Lower leg skin (tissue), 4 donors: Measurements from ENCODE around the gene CHST12. TPM values are rescaled to one million over a fixed set of nuclear protein-coding genes. Genes with fewer than 3 reads are reported as not detected.

Experiments used
- DNase-seq, 2 donors: peaks; one replicate each; pipeline ENCODE4 v3.0.0-alpha.2; 2019; ENCODE audit warnings: low spot score in 2 of 2
- H3K4me3 ChIP-seq: fragments of 200-600 bp; sonication (generic); 2 replicates; pipeline ENCODE4 v1.5.1; 2017; ENCODE audit warnings: mild to moderate bottlenecking, low read depth; ENCODE audit not compliant: poor library complexity, severe bottlenecking
- POLR2A ChIP-seq, 2 donors: fragments of 450-650 bp; IDR thresholded peaks; one replicate each; pipeline ENCODE4 v1.6.1; 2016 to 2017; ENCODE audit warnings: antibody characterized with exemption in 2 of 2, mild to moderate bottlenecking in 1 of 2, moderate library complexity in 1 of 2
- WGBS, 2 donors: methylation state at CpG; one replicate each; pipeline ENCODE4 v1.1.5; 2018; 5-methylcytosine and 5-hydroxymethylcytosine counted together
- intact Hi-C: fragments of 100-400 bp; cut with DNase I; formaldehyde crosslinking; loops from one replicate; pipeline ENCODE4 v1.15.0; 2023; ENCODE audit warnings: low total_unique reads
- total RNA-seq, 4 donors: library from RNA; depleted of rRNA; stranded (reverse); fragments of >200 nt; gene quantifications; one replicate each; pipeline ENCODE4 v1.1.0, GENCODE V29; 2016
- TF ChIP-seq, protein P1 (sequence below), 3 donors: fragments of 450-650 bp; IDR thresholded peaks; one replicate each; pipeline ENCODE4 v1.5.1; 2016; ENCODE audit warnings: antibody characterized with exemption in 3 of 3, mild to moderate bottlenecking in 3 of 3, moderate library complexity in 2 of 3

The CHST12 gene
- total RNA-seq, 4 donors from 2014 or later, result 23.7 to 34.3 (median 26.8) TPM

DNA sequence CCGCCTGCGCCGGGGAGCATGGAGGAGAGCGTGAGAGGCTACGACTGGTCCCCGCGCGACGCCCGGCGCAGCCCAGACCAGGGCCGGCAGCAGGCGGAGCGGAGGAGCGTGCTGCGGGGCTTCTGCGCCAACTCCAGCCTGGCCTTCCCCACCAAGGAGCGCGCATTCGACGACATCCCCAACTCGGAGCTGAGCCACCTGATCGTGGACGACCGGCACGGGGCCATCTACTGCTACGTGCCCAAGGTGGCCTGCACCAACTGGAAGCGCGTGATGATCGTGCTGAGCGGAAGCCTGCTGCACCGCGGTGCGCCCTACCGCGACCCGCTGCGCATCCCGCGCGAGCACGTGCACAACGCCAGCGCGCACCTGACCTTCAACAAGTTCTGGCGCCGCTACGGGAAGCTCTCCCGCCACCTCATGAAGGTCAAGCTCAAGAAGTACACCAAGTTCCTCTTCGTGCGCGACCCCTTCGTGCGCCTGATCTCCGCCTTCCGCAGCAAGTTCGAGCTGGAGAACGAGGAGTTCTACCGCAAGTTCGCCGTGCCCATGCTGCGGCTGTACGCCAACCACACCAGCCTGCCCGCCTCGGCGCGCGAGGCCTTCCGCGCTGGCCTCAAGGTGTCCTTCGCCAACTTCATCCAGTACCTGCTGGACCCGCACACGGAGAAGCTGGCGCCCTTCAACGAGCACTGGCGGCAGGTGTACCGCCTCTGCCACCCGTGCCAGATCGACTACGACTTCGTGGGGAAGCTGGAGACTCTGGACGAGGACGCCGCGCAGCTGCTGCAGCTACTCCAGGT, 29.7 kb downstream of the CHST12 start:
- intact Hi-C loops, result no loop called here
- no peak for TF ChIP-seq POLR2A (IDR thresholded peaks at IDR 0.05)
- TF ChIP-seq, protein P1, sequence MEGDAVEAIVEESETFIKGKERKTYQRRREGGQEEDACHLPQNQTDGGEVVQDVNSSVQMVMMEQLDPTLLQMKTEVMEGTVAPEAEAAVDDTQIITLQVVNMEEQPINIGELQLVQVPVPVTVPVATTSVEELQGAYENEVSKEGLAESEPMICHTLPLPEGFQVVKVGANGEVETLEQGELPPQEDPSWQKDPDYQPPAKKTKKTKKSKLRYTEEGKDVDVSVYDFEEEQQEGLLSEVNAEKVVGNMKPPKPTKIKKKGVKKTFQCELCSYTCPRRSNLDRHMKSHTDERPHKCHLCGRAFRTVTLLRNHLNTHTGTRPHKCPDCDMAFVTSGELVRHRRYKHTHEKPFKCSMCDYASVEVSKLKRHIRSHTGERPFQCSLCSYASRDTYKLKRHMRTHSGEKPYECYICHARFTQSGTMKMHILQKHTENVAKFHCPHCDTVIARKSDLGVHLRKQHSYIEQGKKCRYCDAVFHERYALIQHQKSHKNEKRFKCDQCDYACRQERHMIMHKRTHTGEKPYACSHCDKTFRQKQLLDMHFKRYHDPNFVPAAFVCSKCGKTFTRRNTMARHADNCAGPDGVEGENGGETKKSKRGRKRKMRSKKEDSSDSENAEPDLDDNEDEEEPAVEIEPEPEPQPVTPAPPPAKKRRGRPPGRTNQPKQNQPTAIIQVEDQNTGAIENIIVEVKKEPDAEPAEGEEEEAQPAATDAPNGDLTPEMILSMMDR (IDR thresholded peaks at IDR 0.05), result no peak
- DNase-seq, result no peak
- WGBS, 2 donors, result 97 to 98% methylated on average over 81 to 85 of the region's 85 CpGs
- no peak overlapping the region for H3K4me3 ChIP-seq

DNA sequence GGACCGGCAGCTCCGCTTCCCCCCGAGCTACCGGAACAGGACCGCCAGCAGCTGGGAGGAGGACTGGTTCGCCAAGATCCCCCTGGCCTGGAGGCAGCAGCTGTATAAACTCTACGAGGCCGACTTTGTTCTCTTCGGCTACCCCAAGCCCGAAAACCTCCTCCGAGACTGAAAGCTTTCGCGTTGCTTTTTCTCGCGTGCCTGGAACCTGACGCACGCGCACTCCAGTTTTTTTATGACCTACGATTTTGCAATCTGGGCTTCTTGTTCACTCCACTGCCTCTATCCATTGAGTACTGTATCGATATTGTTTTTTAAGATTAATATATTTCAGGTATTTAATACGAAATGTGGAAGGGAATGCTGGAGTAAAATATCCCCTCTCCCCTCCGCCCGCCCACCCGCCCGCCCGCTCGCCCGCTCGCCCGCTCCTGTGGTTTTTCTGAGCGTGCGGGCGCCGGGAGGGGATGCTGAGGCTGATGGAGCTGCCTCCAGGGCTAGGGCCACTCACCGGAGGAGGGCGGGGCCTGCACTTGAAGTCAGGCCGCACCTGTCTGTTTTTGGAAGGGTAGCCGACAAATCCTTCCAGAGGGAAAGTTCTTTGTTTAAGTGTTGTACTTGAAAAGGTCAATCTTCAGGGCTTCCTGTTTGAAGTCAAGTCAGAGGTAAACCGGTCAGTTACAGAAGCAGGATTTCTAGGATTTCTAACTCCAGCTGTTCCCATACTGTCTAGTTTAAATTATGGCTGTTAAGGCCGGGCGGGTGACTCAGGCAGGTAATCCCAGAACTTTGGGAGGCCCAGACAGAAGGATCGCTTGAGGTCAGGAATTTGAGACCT, 30.5 kb downstream of the CHST12 start:
- TF ChIP-seq, protein P1 (IDR thresholded peaks at IDR 0.05), result no peak
- no peak for TF ChIP-seq POLR2A (IDR thresholded peaks at IDR 0.05)
- H3K4me3 ChIP-seq, result no peak overlapping the region
- 87 to 90% methylated on average over 40 to 42 of the region's 42 CpGs for WGBS, 2 donors
- intact Hi-C loops, result no loop called here
- DNase-seq, result no peak

DNA sequence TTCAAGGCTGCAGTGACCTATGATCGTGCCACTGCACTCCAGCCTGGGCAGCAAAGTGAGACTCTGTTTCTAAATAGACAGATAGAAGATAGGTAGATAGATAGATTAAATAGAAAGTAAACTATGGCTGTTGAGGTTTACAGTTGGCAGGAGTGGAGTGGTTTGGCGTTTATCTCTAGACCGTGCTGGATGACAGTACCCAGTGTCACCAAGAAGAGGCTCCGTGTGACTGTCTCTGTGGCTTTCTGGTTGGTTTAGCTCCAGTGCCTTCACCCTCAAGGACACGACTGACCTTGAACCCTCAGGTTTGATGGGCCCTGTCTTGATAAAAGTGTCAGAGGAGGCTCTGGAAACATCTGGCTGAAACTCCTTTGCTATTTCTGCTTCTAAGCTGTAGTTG, 31.7 kb downstream of the CHST12 start:
- no peak overlapping the region for H3K4me3 ChIP-seq
- TF ChIP-seq, protein P1 (IDR thresholded peaks at IDR 0.05), result no peak
- no peak for TF ChIP-seq POLR2A (IDR thresholded peaks at IDR 0.05)
- WGBS, 2 donors, result 87 to 91% methylated on average over 5 of the region's 5 CpGs
- intact Hi-C loops, result no loop called here
- no peak for DNase-seq

DNA sequence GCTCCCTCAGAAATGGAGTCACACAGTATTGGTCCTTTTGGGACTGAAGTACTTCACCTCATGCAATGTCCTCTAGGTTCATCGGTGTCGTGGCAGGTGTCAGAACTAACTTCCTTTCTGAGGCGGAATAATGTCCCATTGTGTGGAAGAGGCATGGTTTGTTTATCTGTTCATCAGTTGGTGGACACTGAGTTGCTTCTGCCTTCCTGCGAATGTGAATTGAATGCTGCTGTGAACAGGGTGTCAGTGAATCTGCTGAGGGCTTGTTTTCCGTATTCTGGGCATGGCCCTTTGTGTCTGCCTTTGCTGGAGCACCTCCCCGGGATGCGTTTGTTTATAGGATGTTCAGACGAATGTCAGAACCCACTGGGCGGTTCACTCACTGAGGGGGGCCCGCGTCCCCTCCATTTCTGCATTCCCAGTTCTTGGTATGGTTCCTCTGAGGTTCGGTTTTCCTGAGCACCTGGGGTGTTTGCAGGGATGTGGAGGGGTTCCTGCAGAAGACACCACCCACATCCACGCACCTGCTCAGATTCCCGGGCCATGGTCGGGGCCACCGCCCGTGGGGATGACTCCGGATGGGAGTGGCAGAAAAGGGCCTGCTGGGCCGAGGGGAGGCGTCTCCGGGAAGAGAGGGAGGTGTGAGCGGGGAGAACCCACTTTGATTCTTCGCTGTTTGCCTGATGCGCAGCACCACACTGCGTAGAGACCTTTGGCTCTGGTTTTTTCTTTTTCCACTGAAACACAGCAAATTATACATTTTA, 33.1 kb downstream of the CHST12 start:
- TF ChIP-seq, protein P1 (IDR thresholded peaks at IDR 0.05), result no peak
- TF ChIP-seq POLR2A (IDR thresholded peaks at IDR 0.05), result no peak
- 84 to 85% methylated on average over 24 to 25 of the region's 25 CpGs for WGBS, 2 donors
- H3K4me3 ChIP-seq, result no peak overlapping the region
- DNase-seq, result no peak
- intact Hi-C loops, result no loop called here

DNA sequence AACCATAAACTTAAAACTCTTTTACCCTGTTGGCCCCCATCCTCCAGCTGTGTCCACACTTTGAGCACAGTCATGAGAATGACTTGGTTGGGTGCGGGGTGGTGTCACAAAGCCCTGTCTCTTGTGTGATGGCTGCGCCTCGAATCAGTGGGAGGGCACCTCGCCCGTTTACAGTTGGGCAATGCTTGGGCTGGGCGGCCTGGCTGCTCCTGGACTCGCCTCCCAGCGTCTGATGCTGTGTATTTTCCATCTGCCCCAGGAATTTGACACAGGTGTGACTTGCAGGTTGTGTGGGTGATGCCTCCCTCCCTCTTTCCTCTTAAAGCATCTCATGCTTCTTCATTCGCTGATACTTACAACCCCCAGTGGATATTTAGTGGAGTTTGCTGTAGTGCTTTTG, 33.7 kb downstream of the CHST12 start:
- DNase-seq, result no peak
- intact Hi-C loops, result no loop called here
- H3K4me3 ChIP-seq, result no peak overlapping the region
- WGBS, 2 donors, result 47 to 64% methylated on average over 9 of the region's 9 CpGs
- TF ChIP-seq, protein P1 (IDR thresholded peaks at IDR 0.05), result no peak
- TF ChIP-seq POLR2A (IDR thresholded peaks at IDR 0.05), result no peak
